Measurements from ENCODE around the gene PNPLA7. TPM values are rescaled to one million over a fixed set of nuclear protein-coding genes. Genes with fewer than 3 reads are reported as not detected.

PNPLA7 gene
- polyA plus RNA-seq, 10 donors: 1.1 to 4.1 (median 2.2) TPM

DNA sequence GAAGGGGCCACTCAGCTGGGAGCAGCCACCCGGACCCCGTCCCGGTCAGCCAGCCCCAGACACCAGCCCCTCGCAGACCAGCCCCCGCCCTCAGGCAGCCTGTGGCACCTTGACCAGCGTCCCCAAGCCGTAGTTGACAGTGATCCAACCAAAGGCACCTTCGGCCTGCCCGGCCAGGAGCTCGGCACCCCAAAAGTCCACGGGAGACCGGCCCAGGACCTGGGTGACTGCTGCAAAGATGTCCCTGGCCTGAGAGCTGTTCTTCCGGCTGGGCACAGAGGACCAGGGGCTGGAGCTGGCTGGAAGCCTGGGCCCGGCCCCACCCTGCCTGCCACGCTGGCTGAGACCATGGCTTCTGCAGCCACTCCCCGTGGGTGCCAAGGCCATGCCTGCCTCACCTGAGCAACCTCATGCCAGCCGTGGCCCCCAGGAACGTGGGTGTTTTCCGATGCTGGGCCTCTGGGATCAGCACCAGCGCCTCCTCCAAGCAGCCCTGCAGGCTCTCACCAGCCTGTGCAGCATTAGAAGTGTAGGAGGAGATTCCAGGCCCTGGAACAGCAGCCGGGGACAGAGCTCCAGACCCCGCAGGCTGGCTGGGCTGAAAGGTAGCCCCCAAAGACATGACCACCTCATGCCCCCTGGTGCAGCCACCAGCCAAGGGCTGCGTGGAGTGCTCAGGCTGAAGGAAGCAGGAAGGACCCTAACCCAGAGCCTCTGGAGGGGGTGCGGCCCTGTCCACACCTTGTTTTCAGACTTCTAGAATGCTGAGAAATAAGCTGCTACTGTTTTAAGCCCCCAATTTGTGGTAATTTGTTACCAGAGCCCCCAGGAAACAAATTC, 113.2 kb downstream of the PNPLA7 start:
- no peak for DNase-seq

DNA sequence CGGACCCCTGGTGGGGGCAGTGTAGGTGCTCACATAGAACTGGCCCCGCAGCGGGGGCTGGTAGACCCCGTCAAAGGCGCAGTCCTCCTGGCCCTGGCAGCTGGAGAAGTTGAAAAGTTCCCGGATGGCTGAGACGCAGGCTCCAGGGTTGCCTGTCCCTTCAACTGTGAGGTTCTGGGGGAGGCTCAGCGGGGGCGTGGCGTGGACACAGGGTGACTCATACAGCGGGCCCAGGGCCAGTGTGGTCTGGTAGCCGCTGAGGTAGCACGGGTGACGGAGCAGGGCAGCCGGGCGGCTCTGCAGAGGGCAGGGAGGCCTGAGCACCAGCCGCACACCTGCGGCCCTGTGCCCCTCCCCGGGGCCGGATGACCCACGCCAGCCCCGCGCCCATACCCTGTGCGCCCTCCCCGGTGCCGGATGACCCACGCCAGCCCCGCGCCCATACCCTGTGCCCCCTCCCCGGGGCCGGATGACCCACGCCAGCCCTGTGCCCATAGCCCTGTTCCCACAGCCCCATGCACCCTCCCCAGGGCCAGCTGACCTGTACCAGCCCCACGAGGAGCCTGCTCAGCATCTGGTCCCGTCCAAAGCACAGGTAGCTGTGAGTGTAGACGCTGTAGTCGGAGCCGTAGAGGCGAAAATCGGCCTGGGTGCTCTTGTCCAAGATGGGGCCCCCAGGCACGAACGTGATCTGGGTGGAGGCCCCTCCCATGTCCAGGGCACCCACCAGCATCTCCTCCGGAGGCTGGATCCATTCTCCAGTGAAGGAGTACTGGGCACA, 114.0 kb downstream of the PNPLA7 start:
- no peak for DNase-seq

DNA sequence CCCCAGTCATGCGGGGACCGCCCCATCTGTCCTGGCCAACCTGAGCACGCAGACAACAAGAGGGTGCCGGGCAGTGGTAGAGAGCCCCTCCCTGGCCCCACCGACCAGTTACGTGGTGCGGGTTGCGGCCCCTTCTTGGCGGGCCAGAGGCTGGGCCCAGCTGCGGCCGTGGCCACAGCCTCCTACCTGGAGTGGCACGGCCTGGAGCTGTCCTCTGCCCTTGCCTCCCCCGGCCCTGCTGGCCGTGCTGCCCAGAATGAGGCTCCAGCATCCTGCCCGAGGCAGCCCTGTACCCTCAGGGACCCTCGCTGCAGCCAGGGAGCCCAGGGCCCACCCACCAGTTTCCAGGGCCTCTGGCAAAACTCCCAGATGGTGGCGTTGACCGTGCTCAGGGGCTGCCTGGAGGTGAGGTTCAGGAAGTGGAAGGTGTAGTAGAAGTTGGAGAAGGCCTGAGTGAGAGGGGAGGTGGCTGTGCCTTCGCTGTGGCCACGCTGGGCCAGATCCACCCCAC, 114.8 kb downstream of the PNPLA7 start:
- no peak for DNase-seq

DNA sequence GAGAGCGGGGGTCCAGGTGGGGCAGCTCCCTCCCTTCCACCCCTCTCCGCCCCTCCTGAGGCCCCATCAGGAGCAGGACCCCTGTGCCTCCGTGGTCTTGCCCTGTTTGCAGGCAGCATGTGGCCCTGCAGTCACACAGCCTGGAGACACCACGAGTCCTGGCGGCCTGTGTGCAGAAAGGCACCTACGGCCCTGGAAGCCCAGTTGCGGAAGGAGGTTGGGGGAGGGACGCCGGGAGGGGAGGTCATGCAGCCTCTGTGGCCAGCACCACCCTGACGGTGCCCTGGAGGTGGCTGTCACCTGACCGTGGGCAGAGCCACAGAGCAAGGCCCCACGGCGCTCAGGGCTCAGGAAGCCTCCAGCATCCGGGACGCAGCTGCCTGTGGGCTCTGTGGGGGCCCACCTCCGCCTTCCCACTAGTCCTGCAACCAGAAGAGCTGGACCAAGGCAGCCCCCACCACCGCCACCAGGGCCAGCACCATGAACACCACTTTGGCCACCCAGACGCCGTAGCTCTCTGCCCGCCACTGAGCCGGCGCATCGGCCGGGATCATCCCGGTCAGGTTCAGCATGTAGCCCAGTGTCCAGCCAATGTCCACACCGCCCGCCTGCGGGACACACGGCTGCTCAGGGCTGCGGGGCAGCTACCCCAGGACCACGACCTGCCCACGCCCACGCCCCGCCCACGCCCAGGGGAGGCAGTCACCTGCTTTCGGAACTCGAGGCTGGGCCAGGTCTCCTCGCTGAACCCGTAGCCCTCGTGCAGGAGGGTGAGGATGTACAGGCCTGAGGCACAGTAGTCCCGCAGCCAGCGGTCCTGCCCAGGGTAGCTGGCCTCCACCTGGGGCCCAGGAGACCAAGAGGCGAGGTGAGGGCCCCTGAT, 115.5 kb downstream of the PNPLA7 start:
- DNase-seq: no peak

DNA sequence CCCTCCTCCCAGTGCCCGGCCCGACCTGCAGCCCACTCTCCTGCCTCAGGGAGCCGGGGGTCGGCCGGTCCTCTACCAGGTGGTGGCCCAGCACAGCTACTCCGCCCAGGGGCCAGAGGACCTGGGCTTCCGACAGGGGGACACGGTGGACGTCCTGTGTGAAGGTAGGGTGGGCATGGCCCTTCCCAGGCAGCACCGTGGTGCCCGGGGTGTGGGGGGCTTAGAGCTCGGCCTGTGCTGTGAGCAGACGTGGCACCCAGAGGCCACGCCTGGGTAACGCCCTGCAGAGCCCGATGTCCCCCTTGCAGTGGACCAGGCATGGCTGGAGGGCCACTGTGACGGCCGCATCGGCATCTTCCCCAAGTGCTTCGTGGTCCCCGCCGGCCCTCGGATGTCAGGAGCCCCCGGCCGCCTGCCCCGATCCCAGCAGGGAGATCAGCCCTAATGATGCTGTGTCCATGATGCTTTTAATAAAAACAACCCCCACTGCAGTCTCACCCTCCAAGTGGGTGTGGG, 116.2 kb downstream of the PNPLA7 start:
- DNase-seq: no peak

DNA sequence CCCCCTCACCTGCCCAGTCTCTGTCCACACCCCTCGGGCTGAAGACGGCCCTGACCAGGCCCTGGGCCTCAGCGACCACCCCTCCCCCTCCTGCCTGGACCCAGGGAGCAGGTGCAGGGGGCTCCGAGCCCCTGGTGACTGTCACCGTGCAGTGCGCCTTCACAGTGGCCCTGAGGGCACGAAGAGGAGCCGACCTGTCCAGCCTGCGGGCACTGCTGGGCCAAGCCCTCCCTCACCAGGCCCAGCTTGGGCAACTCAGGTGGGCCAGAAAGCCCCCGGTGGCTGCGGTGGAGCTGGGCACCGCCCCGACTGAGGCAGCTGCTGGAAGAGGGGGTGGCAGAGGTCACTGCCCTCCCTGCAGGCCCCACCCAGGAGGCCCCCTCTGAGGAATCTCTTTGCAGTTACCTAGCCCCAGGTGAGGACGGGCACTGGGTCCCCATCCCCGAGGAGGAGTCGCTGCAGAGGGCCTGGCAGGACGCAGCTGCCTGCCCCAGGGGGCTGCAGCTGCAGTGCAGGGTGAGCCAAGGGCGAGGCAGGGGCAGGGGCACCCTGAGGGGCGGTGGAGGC, 116.8 kb downstream of the PNPLA7 start:
- no peak for DNase-seq

DNA sequence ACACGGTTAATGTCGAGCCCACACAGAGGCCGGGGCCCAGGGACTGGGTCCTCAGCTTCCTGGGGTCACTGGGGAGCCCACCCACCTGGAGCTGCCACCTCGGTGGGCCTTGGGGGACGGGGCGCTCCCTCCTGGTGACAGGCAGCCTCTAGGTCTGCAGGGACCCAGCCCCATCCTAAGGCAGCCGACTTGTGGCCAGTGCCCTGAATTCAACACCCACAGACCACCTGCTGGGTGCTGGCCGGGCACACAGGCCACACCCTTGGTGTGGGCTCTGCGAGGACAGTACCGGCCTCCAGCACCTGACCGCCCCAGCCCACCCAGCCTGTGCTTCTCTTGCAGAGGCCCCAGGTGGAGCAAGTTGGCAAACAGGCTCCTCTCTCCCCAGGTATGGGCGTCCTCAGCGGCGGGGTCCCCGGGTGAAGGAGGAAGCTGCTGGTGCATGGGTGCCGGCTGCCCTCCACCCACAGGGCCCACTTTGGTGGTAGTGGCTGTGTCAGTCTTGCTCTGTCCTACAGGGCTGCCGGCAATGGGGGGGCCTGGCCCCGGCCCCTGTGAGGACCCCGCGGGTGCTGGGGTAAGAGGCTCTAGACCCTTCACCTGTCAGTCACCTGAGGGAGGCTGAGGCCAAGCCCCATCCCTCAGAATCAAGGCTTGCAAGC, 117.4 kb downstream of the PNPLA7 start:
- no peak for DNase-seq

DNA sequence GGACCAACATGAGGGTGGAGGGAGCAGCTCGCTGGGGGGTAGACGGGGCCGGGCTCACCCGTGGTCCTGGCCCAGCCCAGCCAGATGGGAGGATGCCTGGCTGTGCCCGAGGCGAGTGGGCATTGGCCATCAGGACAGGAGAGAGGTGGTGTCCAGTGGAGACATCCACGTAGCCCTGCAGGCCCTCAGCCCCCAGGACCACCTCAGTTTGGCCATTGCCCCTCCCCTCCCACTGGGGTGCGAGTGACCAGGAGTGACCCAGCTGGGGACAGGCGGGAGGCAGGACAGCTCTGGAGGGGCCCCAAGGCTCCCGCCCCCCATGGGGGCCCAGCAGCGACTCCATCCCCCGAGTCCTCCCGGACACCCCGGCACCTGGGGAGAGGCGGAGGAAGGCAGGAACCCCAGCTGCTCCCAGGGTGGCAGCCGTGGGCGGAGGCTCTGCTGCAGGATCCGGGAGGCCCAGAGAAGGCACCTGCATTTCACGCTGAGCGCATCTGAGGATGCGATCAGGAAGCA, 118.7 kb downstream of the PNPLA7 start:
- no peak for DNase-seq

DNA sequence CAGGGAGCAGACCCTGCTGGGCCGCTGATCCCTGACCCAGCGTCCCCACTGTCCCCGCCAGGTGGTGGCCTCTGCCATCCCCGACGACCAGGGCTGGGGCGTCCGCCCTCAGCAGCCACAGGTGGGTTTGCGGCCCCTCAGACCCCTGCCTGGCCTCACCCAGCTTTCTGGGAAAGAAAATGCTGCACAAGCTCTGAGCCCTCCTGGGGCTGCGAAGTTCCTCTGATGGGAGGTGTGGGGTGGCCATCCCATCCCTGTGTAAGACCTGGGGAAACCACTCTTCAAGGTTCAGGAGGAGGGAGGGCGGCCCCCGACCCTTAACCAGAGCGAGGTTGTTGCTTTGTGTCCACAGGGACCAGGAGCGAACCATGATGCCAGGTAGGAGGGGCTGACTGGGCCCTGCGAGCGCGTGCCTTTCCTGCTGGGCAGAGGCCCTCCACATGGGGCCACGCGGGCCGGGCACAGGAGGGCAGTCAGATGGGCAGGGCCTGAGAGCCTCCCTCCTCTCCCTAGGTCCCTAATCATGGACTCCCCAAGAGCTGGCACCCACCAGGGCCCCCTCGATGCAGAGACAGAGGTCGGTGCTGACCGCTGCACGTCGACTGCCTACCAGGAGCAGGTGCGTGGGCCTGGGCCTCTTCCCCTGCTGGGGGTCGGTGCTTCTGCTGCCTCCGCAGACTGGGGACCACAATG, 119.3 kb downstream of the PNPLA7 start:
- DNase-seq: no peak

DNA sequence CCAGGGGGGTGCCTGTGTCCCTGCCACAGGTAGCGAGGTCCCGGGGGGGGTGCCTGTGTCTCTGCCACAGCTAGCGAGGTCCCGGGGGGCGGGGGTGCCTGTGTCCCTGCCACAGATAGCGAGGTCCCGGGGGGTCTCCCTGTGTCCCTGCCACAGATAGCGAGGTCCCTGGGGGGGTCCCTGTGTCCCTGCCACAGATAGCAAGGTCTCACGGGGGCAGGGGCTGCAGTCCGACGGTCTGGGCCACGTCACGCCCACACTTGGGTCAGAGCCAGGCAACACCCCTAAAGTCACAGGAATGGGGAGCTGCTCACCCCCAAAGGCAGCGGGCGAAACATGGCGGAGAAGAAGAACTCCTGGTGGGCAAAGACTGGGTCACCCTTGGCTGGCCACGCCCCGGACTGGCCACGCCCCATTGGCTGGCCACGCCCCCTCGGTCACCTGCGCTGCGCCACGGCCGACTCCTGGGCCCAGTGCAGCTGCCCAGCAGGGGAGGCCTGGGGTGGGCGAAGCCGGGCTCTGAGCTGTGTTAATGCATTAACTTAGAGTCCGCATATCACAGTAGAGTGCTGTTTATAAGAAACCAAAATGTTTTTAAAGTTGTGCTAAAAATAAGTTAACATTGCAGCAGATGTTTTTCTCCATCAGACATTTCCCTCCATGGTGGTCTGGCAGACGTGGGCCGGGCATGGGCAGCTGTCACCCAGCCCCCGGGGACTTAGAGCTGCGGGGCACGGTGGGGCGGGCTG, 120.1 kb downstream of the PNPLA7 start:
- DNase-seq: no peak

DNA sequence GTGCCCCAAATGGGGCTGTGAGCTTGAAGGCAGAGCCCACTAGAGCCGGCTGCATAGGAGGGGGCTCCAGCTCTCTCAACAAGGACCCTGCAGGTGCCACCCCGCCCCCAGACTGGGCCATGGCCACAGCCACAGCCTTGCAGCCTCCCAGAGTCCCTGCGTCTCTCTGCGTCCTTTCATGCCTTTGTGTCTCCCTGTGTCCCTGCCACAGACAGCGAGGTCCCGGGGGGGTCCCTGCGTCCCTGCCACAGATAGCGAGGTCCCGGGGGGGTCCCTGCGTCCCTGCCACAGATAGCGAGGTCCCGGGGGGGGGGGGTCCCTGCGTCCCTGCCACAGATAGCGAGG, 120.7 kb downstream of the PNPLA7 start:
- DNase-seq: no peak

DNA sequence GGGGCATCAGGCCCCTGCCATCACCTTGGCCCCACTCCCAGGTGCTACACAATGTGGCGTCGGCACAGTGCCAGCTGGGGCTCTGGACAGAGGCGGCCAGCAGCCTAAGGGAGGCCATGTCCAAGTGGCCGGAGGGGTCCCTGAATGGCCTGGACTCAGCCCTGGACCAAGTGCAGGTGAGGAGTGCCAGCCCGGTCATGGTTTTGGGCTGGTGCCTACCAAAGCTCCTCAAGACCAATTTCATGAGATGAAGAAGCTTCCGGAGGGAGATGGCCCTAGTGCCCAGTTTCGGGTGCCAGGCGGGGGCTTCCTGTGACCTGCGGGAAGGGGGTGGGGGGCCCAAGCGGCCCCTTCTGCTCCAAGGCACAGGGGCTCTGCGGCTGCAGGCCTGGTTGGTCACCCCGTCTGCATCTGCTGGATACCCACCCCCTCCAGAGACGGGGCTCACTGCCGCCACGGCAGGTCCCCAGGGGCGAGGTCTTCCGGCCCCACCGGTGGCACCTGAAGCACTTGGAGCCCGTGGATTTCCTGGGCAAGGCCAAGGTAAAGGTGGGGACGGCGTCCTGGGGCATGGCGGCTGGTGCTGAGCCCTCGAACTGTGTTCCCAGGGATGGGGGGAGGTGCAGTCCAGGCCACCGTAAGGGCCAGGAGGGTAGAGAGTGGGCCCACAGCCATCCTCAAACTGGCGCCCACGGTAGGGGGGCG, 121.2 kb downstream of the PNPLA7 start:
- no peak for DNase-seq

DNA sequence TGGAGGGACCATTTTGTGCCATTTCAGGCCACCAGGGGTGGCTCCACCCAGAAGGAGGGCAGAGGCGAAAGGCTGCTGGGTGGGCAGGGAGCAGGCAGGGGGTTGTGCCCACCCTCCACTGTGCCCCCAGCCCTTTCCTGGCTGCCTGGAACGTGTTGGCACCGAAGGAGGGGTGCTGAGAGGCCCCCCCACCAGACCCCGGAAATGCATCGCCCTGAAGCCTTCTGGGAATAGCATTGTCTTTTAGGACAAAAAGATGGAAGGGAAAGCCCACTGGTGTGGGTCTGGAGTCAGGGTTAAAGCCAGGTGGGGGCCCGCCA, 121.9 kb downstream of the PNPLA7 start:
- DNase-seq: no peak

DNA sequence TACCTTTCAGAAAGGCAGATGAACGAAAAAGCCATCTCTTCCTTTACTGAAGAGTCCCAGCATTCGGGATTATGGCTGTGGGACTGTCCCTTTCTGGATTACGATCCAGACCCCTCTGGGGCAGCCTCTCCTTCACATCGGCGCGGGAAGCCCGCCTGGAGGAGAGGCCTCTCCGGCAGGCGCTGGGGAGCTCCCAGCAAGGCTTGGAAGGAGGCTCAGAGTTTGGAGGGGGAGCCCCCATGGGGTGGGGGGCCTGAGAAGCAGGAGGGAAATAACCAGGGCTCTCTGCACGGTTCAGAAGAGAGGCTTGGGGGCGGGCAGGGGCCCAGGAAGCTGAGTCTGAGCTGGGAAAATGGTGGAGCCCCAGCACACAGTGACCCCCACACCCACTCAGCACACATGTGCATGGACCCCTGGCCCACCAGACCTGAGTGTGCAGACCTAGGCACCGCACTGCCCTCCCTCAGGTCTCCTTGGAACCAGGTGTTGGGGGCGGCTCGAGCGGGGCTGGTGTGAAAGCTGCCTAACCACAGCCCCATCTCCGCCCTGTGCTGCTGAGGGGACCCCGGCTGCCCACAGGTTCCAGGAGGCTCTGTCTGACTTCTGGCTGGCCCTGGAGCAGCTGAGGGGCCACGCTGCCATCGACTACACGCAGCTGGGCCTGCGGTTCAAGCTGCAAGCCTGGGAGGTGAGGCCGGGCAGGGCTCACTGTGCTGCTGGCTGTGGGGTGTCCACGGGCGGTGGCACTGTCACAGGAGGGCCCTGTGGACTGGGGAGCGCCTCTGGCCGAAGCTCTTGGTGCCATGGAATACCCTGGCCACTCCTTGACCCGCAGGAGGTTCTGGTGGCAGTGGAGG, 122.5 kb downstream of the PNPLA7 start:
- no peak for DNase-seq

DNA sequence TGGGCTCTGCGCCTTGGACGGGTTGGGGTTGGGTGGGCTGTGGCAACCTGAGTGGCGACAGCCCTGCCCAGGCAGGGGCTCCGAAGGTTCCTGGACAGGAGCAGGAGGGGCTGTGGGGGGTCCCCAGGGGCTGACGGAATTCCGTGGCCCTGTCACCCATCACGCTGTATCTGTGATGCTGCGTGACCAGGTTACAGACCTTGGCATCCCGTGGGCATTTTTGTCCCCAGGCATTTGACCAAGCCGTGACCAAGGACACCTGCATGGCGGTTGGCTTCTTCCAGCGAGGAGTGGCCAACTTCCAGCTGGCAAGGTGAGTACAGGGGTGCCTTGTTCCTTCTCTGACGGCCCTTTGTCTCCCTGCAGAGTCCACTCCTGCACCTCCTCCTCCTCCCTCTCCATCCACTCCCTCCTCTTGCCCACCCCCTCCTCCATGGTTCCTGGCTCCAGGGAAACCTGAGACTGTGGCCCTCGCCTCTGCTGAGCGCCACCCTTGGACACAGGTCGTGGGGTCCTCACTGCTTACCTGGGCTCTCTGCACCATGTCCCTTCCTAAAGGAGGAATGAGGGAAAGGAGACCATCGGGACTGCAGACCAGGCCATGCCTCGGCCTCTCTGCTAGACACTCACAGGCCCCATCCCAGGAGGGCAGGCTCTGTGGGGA, 124.1 kb downstream of the PNPLA7 start:
- DNase-seq: no peak

DNA sequence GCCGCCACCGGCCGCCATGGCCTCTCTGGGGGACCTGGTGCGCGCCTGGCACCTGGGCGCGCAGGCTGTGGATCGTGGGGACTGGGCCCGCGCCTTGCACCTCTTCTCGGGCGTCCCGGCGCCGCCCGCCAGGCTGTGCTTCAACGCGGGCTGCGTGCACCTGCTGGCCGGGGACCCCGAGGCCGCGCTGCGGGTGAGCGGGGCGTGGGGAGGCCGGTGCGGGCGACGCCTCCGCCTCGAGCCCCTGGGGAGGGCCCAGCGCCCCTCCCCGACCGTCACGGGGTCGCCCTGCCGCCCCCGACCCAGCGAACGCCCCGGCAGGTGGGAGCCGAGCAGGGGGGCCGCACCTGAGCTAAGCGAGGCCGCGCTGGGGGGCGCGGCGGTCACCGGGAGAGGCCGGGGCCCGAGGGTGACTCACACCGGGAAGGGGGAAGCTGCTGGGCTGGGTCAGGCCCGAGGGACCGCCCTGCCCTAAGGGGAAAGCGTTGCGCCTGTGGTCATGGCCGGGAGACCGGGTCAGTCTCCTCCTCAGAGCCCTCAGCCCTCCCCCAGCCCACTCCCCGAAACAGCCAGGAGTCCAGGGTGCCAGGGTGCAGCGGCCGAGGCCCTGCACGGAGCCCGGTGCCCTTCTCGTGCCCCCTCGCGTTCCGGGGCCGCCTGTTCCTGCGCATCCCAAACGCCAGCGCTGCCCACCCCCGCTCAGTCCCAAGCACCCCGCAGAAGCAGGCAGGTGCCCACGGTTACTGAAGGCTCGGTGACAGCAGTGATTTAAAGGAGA, 126.5 kb downstream of the PNPLA7 start:
- no peak for DNase-seq
